MM.1S (cell line): Measurements from ENCODE around the gene CREB5.

ENCODE experiments used
- EZH2phosphoT487 ChIP-seq: fragments of 300-600 bp; sonication (generic); IDR thresholded peaks from 2 replicates; pipeline ENCODE4 v1.6.1; 2018; ENCODE audit warnings: antibody characterized with exemption, low read length
- TF ChIP-seq, protein P1 (sequence below): fragments of 300-600 bp; sonication (generic); IDR thresholded peaks from 2 replicates; pipeline ENCODE4 v1.5.1; 2016; ENCODE audit warnings: antibody characterized with exemption, low read length, mixed read lengths

DNA sequence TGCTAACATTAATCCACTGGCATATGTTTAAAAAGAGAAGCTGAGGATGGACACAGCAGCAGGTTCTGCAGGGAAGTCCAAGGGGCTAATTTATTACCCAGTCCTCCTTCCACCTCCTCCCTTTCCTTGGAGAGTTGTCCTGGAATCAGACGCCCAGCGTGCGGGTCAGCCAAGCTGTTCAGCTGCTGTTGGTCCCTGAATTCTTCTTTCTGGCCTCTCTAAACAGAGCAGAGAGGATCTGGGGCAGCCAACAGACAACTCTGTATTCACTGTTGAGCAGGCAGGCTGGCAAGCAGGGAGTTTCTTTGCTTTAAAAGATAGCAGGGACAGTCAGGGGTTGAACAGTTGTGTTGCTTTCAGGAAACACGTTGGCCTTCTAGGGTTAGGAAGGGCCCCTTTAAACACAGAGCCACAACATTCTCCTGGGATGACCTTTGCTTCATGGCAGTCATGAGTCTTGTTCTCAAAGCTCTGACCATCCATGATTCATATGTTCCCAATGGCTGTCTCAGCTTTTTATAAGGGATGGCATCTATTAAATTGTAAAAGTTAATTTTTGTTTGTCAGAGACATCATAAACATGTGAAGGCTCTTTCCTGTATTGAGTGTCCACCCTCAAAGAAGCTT lies 217.0 kb downstream of the CREB5 start:
- TF ChIP-seq, protein P1, sequence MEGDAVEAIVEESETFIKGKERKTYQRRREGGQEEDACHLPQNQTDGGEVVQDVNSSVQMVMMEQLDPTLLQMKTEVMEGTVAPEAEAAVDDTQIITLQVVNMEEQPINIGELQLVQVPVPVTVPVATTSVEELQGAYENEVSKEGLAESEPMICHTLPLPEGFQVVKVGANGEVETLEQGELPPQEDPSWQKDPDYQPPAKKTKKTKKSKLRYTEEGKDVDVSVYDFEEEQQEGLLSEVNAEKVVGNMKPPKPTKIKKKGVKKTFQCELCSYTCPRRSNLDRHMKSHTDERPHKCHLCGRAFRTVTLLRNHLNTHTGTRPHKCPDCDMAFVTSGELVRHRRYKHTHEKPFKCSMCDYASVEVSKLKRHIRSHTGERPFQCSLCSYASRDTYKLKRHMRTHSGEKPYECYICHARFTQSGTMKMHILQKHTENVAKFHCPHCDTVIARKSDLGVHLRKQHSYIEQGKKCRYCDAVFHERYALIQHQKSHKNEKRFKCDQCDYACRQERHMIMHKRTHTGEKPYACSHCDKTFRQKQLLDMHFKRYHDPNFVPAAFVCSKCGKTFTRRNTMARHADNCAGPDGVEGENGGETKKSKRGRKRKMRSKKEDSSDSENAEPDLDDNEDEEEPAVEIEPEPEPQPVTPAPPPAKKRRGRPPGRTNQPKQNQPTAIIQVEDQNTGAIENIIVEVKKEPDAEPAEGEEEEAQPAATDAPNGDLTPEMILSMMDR, result no peak
- no peak for TF ChIP-seq EZH2phosphoT487
